Glutamatergic neuron (in vitro differentiated cells): Measurements from ENCODE around the gene ABCG1. TPM values are rescaled to one million over a fixed set of nuclear protein-coding genes. Genes with fewer than 3 reads are reported as not detected.

Experiments used
- DNase-seq: peaks from one replicate; pipeline ENCODE4 v3.0.0; 2022
- H3K27ac Mint-ChIP-seq: one replicate; pipeline ENCODE4 v1.8.0; 2020; ENCODE audit warnings: mild to moderate bottlenecking, mixed read lengths, inconsistent platforms; ENCODE audit not compliant: unreplicated experiment
- H3K27me3 Mint-ChIP-seq: one replicate; pipeline ENCODE4 v1.8.0; 2020; ENCODE audit warnings: mild to moderate bottlenecking, moderate library complexity, mixed read lengths, inconsistent platforms; ENCODE audit not compliant: unreplicated experiment
- H3K36me3 Mint-ChIP-seq: one replicate; pipeline ENCODE4 v1.8.0; 2020; ENCODE audit warnings: mild to moderate bottlenecking, mixed read lengths, inconsistent platforms; ENCODE audit not compliant: unreplicated experiment
- H3K4me1 Mint-ChIP-seq: one replicate; pipeline ENCODE4 v1.8.0; 2020; ENCODE audit warnings: mild to moderate bottlenecking, low read depth, mixed read lengths, inconsistent platforms; ENCODE audit not compliant: unreplicated experiment
- H3K4me3 Mint-ChIP-seq: one replicate; pipeline ENCODE4 v1.8.0; 2020; ENCODE audit warnings: mild to moderate bottlenecking, mixed read lengths, inconsistent platforms; ENCODE audit not compliant: unreplicated experiment
- H3K9me3 Mint-ChIP-seq: one replicate; pipeline ENCODE4 v1.8.0; 2020; ENCODE audit warnings: mild to moderate bottlenecking, moderate library complexity, mixed read lengths, inconsistent platforms; ENCODE audit not compliant: unreplicated experiment
- CTCF ChIP-seq: fragments of 200-600 bp; sonication (generic); IDR thresholded peaks from one replicate; pipeline ENCODE4 v1.5.0; 2021; ENCODE audit not compliant: partially characterized antibody, unreplicated experiment
- total RNA-seq: library from RNA; stranded (reverse); fragmentation: NEBNext Ultra II Directional; extraction: Animal tissue kit (Norgen Biotek cat#: 25700); gene quantifications from one replicate; pipeline ENCODE4 v1.2.1, GENCODE V29; 2021; ENCODE audit not compliant: unreplicated experiment

ABCG1 gene
- total RNA-seq, 1 donor from 2014 or later = 31.9 TPM

- no peaks in the 10 kb centered on the region for H3K9me3 Mint-ChIP-seq
- H3K4me3 Mint-ChIP-seq = no peak overlapping the region
- no peak overlapping the region for H3K27ac Mint-ChIP-seq
- DNase-seq = no peak
- H3K36me3 Mint-ChIP-seq = peaks cover 18% of the 10 kb centered on the region
- H3K4me1 Mint-ChIP-seq = peaks cover 10% of the 10 kb centered on the region
- no peak for TF ChIP-seq CTCF
- H3K27me3 Mint-ChIP-seq = peaks cover 6% of the 10 kb centered on the region
Observed at GRCh38 chr21:42216726-42217572, 2.0 kb upstream of the ABCG1 start.

GRCh38 chr21:42219606-42220137 is 732 bp downstream of the ABCG1 start:
- Mint-ChIP-seq H3K9me3 (no peaks in the 10 kb centered on the region), H3K27ac (peak overlapping the region; percentile 85), H3K27me3 (peaks cover 2% of the 10 kb centered on the region), H3K36me3 (peaks cover 10% of the 10 kb centered on the region), H3K4me1 (peaks cover 24% of the 10 kb centered on the region), H3K4me3 (peak overlapping the region; percentile 94)
- no peak for TF ChIP-seq CTCF
- peak; percentile 67 for DNase-seq

GRCh38 chr21:42220138-42220701 is 1.3 kb downstream of the ABCG1 start:
- peak; percentile 70 for DNase-seq

GRCh38 chr21:42221581-42222345 is 2.8 kb downstream of the ABCG1 start:
- Mint-ChIP-seq H3K27ac (no peak overlapping the region), H3K4me3 (peak overlapping the region; percentile 50), H3K36me3 (peaks cover 18% of the 10 kb centered on the region), H3K4me1 (peaks cover 24% of the 10 kb centered on the region), H3K9me3 (no peaks in the 10 kb centered on the region), H3K27me3 (peaks cover 2% of the 10 kb centered on the region)
- TF ChIP-seq CTCF = no peak
- no peak for DNase-seq

More at GRCh38 chr21:42220138-42220701, 1.3 kb downstream of the ABCG1 start:
- TF ChIP-seq CTCF = no peak
- no peaks in the 10 kb centered on the region for H3K9me3 Mint-ChIP-seq
- peaks cover 24% of the 10 kb centered on the region for H3K4me1 Mint-ChIP-seq
- H3K36me3 Mint-ChIP-seq = peaks cover 12% of the 10 kb centered on the region
- H3K27ac Mint-ChIP-seq = peak overlapping the region; percentile 85
- peak overlapping the region; percentile 94 for H3K4me3 Mint-ChIP-seq
- H3K27me3 Mint-ChIP-seq = peaks cover 2% of the 10 kb centered on the region
